Right ventricle myocardium superior (tissue), 1 donor: ENCODE data around the gene SFTPB. TPM values are rescaled to one million over a fixed set of nuclear protein-coding genes. Genes with fewer than 3 reads are reported as not detected.

Experiments
- ATAC-seq: fragments of 200-7000 bp; cut with Tn5 transposase; one replicate; pipeline ENCODE4 v1.9.1; 2020; ENCODE audit warnings: mild to moderate bottlenecking; ENCODE audit not compliant: poor library complexity
- DNase-seq: peaks from one replicate; pipeline ENCODE4 v3.0.0-alpha.2; 2020
- intact Hi-C: fragments of 100-400 bp; cut with DNase I; formaldehyde crosslinking; loops from one replicate; pipeline ENCODE4 v1.11.2; 2022
- total RNA-seq: library from RNA; stranded (reverse); fragmentation: NEBNext Ultra II Directional; extraction: Animal tissue kit (Norgen Biotek cat#: 25700); gene quantifications from one replicate; pipeline ENCODE4 v1.2.1, GENCODE V29; 2021
- donor health status: DM: no; HTN: yes; CAD: no; lungs with severe emphysema.

Gene SFTPB
- total RNA-seq, 1 donor from 2014 or later, result 0.46 TPM

- ATAC-seq (no peak), DNase-seq (no peak)
- intact Hi-C loops, result loop anchor here (5.0 kb wide), 1 partner anchor 68 kb away; no protein-coding TSS in a partner anchor
These were observed 37.0 kb upstream of the SFTPB start for GRCh38 chr2:85704800-85705679.

GRCh38 chr2:85704038-85704437 is 36.0 kb upstream of the SFTPB start:
- no peak for DNase-seq
- intact Hi-C loops, result no loop called here
- no peak for ATAC-seq

- intact Hi-C loops, result no loop called here
- DNase-seq, result no peak
- no peak for ATAC-seq
These were observed 35.3 kb upstream of the SFTPB start for GRCh38 chr2:85703329-85703728.

GRCh38 chr2:85702800-85703199 is 34.8 kb upstream of the SFTPB start:
- intact Hi-C loops, result no loop called here
- no peak for ATAC-seq
- no peak for DNase-seq

- intact Hi-C loops, result no loop called here
- DNase-seq, result no peak
- no peak for ATAC-seq
These were observed 34.2 kb upstream of the SFTPB start for GRCh38 chr2:85702172-85702571.

- ATAC-seq (no peak), DNase-seq (no peak)
- intact Hi-C loops, result no loop called here
These were observed 31.3 kb upstream of the SFTPB start for GRCh38 chr2:85699325-85699724.

GRCh38 chr2:85698880-85699254 is 30.9 kb upstream of the SFTPB start:
- ATAC-seq (no peak), DNase-seq (no peak)
- intact Hi-C loops, result no loop called here

- ATAC-seq (no peak), DNase-seq (no peak)
- intact Hi-C loops, result no loop called here
These were observed 30.3 kb upstream of the SFTPB start for GRCh38 chr2:85698184-85698879.

- intact Hi-C loops, result no loop called here
These were observed 29.7 kb upstream of the SFTPB start for GRCh38 chr2:85697716-85698115.

GRCh38 chr2:85697096-85697495 is 29.1 kb upstream of the SFTPB start:
- intact Hi-C loops, result no loop called here
- ATAC-seq, result no peak
- DNase-seq, result no peak

More at GRCh38 chr2:85697716-85698115, 29.7 kb upstream of the SFTPB start:
- ATAC-seq (no peak), DNase-seq (no peak)

- intact Hi-C loops, result no loop called here
- ATAC-seq, result no peak
- DNase-seq, result no peak
These were observed 28.0 kb upstream of the SFTPB start for GRCh38 chr2:85695691-85696668.

GRCh38 chr2:85695121-85695520 is 27.1 kb upstream of the SFTPB start:
- ATAC-seq (no peak), DNase-seq (no peak)
- intact Hi-C loops, result no loop called here

GRCh38 chr2:85694052-85695025 is 26.3 kb upstream of the SFTPB start, which contains the start of gene GNLY:
TSS of gene GNLY (plus strand) at chr2:85694358. CDS start at chr2:85694419, 61 bp downstream.
- intact Hi-C loops, result no loop called here
- no peak for DNase-seq
- ATAC-seq, result no peak

- ATAC-seq (no peak), DNase-seq (no peak)
- intact Hi-C loops, result no loop called here
These were observed 24.1 kb upstream of the SFTPB start for GRCh38 chr2:85692039-85692645.

- DNase-seq (no peak), ATAC-seq (no peak)
- intact Hi-C loops, result no loop called here
These were observed 22.9 kb upstream of the SFTPB start for GRCh38 chr2:85690932-85691331.

- intact Hi-C loops, result no loop called here
- DNase-seq (no peak), ATAC-seq (no peak)
These were observed 16.8 kb upstream of the SFTPB start for GRCh38 chr2:85684806-85685205.

- ATAC-seq (no peak), DNase-seq (no peak)
- intact Hi-C loops, result no loop called here
These were observed 16.4 kb upstream of the SFTPB start for GRCh38 chr2:85684380-85684779.
